Measurements from ENCODE around the gene MRPS16.

Gene MRPS16

DNA sequence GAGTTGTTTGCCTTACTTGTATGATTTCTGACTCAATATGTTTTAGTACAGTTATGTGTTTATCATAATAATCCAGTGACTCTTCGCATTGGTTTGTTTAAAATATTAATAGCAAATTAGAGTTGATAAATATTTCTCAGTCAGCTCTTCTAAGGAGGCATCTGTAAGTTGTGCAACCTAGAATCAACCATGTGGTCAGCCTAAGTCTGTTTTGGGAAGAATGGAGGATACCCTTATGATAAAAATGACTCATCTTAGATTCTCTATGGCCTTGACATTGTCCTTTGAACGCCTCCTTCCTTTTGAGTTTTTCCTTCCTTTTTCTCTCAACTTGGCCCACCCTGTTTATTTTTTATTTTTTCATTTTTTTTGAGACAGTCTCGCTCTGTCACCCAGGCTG, 24.2 kb downstream of the MRPS16 start:
- no peak overlapping the region for H3K4me3 ChIP-seq (ENCODE audit: low read depth, low read length)
- DNase-seq (ENCODE audit: low read depth, low spot score), result no peak
- TF ChIP-seq, protein P1, sequence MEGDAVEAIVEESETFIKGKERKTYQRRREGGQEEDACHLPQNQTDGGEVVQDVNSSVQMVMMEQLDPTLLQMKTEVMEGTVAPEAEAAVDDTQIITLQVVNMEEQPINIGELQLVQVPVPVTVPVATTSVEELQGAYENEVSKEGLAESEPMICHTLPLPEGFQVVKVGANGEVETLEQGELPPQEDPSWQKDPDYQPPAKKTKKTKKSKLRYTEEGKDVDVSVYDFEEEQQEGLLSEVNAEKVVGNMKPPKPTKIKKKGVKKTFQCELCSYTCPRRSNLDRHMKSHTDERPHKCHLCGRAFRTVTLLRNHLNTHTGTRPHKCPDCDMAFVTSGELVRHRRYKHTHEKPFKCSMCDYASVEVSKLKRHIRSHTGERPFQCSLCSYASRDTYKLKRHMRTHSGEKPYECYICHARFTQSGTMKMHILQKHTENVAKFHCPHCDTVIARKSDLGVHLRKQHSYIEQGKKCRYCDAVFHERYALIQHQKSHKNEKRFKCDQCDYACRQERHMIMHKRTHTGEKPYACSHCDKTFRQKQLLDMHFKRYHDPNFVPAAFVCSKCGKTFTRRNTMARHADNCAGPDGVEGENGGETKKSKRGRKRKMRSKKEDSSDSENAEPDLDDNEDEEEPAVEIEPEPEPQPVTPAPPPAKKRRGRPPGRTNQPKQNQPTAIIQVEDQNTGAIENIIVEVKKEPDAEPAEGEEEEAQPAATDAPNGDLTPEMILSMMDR (IDR thresholded peaks at IDR 0.05; ENCODE audit: low read depth, low read length), result no peak
- in situ Hi-C loops (cut with HindIII; ENCODE audit: low sequenced_read_pairs), result no loop called here

DNA sequence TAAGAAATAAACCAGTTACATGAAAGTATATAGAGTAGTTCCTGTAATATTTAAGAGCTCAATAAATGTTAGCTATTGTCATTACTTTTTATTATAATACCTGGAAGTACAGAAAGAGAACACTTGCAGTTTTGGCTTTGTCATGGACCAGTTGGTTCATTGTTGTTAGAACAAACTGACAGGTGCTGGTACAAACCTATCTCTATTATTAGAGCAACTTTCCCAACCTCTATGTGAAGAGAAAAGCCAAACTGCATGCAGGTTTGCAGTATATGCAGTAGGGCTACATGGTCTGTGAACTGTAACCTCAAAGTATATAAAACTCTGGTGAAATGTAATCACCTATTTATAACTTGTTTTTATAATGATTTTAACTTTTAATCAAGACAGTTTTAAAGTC, 25.8 kb downstream of the MRPS16 start:
- H3K4me3 ChIP-seq (ENCODE audit: low read depth, low read length), result no peak overlapping the region
- in situ Hi-C loops (cut with HindIII; ENCODE audit: low sequenced_read_pairs), result no loop called here
- DNase-seq (ENCODE audit: low read depth, low spot score), result no peak
- TF ChIP-seq, protein P1 (IDR thresholded peaks at IDR 0.05; ENCODE audit: low read depth, low read length), result no peak

DNA sequence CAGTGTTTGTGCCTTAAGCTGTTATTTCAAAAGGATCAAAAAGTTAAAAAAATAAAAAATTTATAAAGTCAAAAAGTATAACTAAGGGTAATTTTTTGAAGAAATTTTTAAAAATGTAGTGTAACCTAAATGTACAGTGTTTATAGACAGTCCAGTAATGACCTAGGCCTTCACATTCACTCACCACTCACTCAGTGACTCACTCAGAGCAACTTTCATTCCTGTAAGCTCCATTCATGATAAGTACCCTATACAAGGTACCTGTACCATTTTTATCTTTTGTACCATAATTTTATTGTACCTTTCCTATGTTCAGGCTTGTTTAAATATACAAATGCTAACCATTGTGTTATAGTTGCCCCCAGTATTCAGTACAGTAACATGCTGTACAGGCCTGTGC, 26.9 kb downstream of the MRPS16 start:
- DNase-seq (ENCODE audit: low read depth, low spot score), result no peak
- H3K4me3 ChIP-seq (ENCODE audit: low read depth, low read length), result no peak overlapping the region
- TF ChIP-seq, protein P1 (IDR thresholded peaks at IDR 0.05; ENCODE audit: low read depth, low read length), result no peak
- in situ Hi-C loops (cut with HindIII; ENCODE audit: low sequenced_read_pairs), result no loop called here

DNA sequence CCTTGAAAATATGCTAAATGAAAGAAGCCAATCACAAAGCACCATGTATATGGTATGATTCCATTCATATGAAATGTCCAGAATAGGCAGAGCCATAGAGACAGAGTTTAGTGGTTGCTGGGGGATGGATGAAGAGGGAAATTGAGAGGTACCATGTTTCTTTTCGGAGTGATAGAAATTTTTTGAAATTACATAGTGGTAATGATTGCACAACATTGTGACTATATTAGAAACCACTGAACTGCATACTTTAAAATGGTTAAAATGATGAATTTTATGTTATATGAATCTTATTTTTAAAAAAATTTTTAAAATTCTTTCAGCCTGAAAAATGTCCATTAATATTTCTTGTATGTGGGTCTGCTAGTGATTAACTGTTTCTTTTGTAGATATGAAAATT, 31.5 kb downstream of the MRPS16 start:
- DNase-seq (ENCODE audit: low read depth, low spot score), result no peak
- in situ Hi-C loops (cut with HindIII; ENCODE audit: low sequenced_read_pairs), result no loop called here
- TF ChIP-seq, protein P1 (IDR thresholded peaks at IDR 0.05; ENCODE audit: low read depth, low read length), result no peak
- H3K4me3 ChIP-seq (ENCODE audit: low read depth, low read length), result no peak overlapping the region

DNA sequence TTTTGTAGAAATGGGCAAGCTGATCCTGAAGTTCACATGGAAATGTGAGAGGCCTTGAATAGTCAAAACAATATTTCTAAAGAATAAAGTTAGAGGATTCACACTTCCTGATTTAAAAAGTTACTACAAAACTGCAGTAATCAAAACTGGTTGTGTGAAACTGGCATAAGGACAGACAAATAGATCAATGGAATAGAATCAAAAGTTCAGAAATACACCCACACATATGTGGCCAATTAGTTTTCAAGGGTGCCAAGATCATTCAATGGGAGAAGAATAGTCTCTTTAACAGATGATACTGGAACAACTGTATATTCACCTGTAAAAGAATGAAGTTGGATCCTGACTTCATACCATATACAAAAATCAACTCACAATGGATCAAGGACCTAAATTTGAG, 33.1 kb downstream of the MRPS16 start:
- H3K4me3 ChIP-seq (ENCODE audit: low read depth, low read length), result no peak overlapping the region
- DNase-seq (ENCODE audit: low read depth, low spot score), result no peak
- TF ChIP-seq, protein P1 (IDR thresholded peaks at IDR 0.05; ENCODE audit: low read depth, low read length), result no peak
- in situ Hi-C loops (cut with HindIII; ENCODE audit: low sequenced_read_pairs), result no loop called here

DNA sequence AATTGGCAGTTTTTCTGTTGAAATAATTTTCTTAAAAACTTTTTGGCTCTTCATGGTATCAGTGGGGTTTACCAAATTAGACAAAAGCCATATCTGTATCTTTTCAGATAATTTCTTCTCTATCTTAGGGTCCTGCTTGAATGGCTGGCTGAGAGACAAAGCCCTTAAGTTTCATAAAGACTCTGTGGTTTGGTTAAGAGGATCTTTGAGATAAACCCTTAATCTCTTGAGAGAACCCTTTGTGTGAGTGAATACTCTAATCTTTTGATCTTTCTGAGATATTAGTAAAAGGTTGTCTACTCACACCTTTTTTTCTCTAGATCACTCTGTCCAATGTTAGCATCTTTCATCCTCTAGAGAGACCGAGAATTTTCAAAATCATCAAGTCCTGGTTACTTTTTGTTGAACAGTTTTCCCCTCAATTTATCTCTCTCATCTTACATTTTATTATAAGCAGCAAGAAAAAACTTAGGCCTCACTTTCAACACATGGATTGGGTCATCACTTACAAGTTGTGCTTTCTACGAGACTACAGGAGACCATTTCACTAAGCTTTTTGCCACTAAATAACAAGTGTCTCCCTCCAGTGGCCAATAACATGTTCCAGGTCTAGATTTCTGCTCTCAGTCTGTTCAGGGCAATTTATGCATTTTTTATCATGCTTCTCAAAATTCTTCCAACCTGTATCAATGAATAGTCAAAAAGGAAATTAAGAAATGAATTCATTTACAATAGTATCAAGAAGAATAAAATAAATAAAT, 33.8 kb downstream of the MRPS16 start:
- TF ChIP-seq, protein P1 (IDR thresholded peaks at IDR 0.05; ENCODE audit: low read depth, low read length), result peak; percentile 50
- no peak overlapping the region for H3K4me3 ChIP-seq (ENCODE audit: low read depth, low read length)
- DNase-seq (ENCODE audit: low read depth, low spot score), result peak; percentile 10
- in situ Hi-C loops (cut with HindIII; ENCODE audit: low sequenced_read_pairs), result no loop called here
